Measurements from ENCODE around the gene ZFPM1.

DNA sequence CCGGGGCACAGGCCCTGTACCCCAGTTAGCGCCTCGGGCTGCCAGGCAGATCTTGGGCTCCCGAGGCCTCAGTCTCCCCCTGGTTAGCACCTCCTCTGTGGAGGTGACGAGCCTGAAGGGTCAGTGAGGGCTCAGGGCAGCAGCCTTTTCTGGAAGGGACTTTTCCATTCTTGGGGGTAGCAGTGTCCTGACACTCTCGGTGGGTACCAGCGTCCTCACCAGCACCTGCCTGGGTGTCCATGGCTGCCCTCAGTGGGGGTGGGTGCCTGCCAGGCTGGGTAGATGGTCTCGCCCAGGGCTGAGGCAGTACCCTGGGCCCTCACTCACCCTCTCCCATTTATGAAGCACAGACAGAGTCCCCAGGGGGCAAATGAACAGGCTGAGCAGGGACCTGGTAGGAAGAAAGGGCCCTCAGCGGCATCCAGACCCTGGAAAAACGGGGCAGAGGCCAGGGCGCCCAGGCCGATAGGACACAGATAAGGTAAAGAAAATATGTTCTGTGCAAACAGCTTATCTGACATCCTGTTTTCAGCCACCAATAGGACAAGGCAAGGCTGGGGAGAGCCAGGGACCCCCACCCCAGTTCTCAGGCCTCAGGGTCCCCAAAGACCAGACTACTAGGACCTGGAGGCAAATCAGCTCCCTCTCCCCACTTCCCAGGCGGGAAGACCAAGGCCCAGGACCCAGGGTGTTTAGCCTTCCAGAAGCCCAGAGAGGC, 50.9 kb downstream of the ZFPM1 start:
- TF ChIP-seq, protein P1, sequence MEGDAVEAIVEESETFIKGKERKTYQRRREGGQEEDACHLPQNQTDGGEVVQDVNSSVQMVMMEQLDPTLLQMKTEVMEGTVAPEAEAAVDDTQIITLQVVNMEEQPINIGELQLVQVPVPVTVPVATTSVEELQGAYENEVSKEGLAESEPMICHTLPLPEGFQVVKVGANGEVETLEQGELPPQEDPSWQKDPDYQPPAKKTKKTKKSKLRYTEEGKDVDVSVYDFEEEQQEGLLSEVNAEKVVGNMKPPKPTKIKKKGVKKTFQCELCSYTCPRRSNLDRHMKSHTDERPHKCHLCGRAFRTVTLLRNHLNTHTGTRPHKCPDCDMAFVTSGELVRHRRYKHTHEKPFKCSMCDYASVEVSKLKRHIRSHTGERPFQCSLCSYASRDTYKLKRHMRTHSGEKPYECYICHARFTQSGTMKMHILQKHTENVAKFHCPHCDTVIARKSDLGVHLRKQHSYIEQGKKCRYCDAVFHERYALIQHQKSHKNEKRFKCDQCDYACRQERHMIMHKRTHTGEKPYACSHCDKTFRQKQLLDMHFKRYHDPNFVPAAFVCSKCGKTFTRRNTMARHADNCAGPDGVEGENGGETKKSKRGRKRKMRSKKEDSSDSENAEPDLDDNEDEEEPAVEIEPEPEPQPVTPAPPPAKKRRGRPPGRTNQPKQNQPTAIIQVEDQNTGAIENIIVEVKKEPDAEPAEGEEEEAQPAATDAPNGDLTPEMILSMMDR (IDR thresholded peaks at IDR 0.05): no peak
- TF ChIP-seq POLR2A (IDR thresholded peaks at IDR 0.05) (no peak), POLR2AphosphoS5 (IDR thresholded peaks at IDR 0.05; ENCODE audit: insufficient read depth in 1 of 2, low read depth in 1 of 2) (no peak)
